Measurements from ENCODE around the gene C3orf20.

C3orf20 gene

DNA sequence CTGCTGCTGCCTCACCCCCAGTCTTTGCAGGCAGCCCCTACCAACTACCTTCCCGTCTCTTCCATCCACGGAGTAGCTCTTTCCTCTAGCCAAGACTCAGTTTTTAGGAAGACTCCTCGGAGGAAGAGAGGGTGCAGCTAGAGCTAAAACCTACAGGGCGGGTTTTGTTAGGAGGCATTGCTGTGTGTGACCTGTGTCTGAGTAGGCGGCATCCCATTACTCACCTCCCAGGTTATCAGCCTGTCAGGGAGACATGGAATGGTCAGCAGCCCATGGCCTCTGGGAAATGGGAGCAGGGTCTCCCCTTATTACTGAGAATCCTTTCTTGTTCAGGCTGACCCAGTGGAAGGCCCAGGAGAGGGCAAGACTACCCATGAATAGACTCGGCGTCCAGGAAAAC, 100.1 kb downstream of the C3orf20 start:
- no peak for DNase-seq (ENCODE audit: low spot score)

DNA sequence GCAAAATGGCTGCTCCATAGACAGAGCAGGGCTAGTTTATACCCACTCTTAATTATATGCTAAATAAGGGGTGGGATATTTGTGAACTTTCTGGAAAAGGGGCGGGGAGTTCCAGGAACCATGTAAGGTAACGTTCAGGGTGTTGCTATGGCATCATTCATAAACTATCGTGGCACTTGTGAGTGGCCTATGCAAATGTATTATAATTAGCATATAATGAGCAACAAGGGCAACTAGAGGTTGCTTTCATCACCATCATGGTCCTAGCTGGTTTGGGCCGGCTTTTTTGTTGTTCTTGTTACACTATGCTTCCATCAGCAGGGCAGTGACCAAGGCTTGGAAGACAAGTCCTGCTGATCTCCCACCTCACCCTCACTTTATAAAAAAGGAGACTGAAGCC, 100.6 kb downstream of the C3orf20 start:
- DNase-seq (ENCODE audit: low spot score), result no peak

DNA sequence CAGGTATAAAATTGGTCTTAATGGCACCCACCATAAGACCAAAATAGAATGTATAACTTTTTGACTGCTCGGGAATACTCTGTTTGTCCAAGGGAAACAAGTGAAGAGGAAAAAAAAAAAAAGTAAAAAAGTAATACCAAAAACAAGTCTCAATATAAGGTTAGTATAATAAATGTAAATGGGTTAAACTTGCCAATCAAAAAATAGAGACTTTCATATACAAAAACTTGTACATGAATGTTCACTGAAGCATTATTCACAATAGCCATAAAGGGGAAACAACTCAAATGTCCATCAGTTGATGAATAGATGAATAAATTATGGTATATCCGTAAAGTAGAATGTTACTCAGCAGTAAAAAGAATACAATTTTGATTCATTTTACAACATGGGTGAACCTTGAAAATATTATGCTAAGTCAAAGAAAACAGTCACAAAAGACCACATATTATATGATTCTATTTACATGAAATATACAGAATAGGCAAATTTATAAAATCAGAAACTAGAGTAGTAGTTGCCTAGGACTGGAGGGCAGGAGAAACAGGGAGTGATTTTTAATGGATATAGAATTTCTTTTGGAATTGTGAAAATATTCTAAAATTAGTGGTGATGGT, 104.2 kb downstream of the C3orf20 start:
- no peak for DNase-seq (ENCODE audit: low spot score)

DNA sequence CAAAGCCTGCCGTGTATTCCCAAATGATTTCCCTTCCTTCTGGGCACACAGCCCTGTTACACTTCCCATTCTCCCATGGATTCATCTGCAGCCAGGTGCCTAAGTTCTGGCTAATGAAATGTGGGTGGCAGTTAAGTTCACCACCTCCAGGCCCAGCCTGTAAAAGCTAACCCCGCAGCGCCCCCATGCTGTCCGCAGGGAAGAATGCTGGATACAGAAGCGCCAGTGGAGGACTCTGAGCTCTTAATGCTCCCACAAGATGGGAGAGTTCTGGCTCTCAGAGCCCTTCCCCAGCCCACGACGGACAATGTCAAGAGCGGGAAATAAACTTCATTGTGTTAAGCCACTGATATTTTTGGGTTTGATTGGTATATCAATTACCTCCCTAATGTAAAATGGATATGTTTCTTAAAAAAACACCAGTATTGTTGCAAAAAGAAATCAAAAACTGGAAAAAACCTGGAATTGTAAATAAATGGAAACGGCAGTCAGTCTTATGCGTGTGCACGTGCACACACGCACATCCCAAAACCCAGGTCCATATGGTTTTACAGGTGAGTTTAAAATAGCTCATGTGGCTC, 106.1 kb downstream of the C3orf20 start:
- peak; percentile 73 for DNase-seq (ENCODE audit: low spot score)

DNA sequence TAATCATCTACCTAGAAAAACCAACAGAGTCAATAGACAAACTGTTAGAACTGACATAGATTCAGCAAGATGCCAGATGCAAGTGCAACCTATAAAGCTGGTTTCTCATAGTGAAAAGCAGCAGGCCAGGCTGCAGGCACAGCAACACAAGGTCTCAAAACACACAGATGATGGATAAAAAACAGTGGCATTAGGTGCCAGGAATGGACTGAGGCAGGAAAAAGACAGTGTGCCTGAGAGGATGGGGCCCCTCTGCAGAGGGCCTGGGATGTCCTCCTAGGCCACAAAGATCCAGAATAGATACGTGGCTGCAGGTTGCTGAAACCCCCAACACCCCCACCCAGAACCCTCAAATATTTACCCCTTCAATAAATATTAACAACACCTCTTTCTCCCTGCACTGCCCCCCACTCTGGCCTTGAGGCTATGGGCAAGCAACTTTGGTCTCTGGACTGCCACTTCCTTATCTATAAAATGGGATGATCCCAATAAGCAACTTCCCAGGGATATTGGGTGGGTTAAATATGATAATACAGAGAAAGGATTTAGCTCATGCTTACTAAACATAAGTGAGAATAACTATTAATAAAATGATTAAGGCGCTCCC, 108.6 kb downstream of the C3orf20 start:
- DNase-seq (ENCODE audit: low spot score), result no peak

DNA sequence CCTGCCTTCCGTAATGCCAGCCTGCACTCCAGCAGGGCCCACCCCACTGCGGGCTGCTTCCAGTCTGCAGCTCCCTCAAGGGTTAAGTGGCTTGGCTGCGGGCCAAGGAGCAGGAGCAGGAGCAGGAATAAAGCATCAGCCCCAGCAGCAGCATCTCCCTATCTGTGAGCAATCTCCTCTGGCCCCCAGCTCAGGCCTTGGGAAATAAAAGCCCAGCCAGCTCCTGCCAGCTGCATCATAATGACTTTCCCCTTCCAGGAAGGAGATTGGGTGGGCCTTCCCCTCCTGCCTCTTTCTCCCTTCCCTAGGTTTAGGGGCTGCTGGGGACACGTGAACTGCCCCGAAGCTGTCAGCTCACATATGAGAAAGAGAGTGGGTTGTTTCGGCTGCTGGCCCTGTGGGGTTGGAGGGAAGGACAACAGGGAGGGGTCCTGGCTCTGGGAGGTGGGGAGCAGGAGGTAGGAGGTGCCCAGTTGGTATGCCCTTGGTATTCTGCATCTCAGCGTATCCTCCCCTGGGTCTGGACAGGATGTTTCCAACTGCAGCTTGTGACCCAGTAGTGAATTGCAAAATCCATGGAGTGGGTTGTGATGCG, 109.2 kb downstream of the C3orf20 start:
- no peak for DNase-seq (ENCODE audit: low spot score)

DNA sequence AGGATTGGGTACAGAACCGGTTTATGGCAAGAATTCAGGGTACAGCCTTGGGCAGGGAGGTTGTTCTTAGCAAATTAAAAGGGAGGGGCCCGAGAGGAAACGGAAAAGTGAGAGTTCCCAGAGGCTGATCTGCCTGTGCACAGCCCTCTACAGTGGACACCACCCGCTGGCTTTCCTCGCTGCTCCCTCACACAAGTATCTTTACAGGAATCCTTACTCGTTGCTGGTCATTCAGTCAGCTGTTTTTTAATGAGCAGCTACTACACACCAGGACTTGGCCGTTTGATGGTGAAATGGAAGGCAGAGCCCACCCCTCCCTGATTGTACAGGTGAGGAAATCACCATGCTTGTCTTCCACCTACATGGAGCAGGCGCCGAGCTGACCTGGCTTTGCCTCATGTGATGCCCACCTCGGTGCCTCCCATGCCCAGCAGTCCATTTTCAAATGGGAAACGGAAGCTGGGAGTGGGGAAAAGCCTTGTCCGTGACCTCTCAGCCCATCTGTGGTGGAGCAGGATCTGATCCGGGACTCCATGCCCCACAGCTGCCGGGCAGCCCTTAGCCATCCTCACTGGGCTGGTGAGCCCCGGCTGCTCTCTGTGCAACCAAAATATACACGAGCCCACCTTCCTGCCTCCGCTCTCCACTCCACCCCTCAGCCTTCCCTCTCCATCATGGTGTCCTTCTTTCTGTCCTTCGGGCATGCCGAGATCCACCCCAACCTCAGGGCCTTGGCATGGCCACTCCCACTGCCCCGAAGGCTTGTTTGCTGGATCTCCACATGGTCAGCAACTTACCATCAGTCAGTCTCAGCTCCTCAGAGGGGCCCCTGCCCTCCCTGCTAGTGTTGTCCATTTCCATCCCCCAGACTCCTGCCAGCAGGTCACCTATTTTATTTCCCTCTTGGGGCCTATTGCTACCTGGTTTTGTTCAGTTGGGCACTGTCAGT, 110.5 kb downstream of the C3orf20 start:
- no peak for DNase-seq (ENCODE audit: low spot score)

DNA sequence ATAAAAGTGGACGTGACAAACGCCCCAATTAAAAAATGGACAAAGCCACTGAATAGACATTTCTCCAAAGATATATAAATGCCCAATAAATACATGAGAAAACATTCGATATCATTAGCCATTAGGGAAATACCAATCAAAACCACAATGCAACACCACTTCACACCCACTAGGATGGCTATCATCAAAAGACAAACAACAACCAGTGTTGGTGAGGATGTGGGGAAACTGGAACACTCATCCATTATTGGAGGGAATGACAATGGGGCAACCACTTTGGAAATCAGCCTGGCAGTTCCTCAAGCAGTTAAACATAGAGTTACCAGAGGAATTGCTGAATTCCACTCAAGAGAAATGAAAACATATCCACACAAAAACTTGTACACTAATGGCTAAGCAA, 111.4 kb downstream of the C3orf20 start:
- DNase-seq (ENCODE audit: low spot score), result no peak

DNA sequence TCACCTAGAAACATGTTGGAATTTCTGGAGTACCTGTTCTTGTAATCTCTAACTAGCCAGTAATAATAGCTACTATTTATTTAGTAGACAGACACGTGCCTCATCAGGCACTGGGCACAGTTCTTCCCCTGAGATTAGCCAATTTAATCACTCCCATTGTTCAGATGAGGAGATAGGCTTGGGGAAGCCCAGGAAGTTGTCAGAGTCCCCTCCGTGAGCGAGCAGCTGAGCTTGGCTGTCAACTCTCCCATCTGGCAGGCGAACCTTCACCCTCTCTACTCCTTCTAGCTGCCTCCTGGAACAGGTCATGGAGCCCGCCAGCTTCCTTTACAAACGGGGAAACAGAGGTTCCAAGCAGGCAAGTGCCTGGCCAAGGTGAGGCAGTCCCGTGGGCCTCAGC, 112.7 kb downstream of the C3orf20 start:
- DNase-seq (ENCODE audit: low spot score), result no peak

DNA sequence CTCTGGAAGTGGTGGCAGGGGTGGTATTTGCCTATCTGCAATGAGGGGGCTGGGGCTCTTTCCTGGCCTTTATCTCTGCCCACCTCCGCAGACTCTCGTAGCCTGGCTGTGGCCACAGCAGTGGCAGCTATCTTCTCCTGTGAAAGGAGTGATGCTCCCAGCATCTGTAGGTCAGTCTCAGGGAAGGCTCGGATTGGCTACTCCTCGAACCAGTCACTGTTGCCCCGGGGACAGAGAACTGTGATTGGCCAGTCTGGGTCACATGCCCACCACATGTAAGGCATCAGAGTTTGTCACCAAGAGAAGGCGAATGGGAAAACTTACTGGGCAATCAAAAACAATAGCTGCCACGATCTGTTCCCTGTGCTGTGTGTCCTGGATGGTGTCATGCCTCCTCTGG, 113.7 kb downstream of the C3orf20 start:
- DNase-seq (ENCODE audit: low spot score), result no peak

DNA sequence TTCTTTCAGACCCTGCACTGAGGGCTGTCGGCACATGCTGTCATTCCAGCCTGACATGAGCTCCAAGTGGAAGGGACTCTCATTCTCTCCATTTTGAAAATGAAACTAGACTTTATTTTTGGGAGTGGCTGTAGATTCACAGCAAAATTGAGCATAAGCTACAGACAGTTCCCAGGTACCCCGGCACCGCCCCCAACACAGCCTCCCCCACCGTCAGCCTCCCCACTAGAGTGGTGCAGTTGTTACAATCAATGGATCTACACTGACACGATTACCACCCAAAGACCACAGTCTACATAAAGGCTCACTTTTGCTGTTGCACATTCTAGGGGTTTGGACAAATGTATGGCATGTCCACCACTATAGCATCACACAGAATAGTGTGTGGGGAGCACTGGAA, 114.3 kb downstream of the C3orf20 start:
- no peak for DNase-seq (ENCODE audit: low spot score)

DNA sequence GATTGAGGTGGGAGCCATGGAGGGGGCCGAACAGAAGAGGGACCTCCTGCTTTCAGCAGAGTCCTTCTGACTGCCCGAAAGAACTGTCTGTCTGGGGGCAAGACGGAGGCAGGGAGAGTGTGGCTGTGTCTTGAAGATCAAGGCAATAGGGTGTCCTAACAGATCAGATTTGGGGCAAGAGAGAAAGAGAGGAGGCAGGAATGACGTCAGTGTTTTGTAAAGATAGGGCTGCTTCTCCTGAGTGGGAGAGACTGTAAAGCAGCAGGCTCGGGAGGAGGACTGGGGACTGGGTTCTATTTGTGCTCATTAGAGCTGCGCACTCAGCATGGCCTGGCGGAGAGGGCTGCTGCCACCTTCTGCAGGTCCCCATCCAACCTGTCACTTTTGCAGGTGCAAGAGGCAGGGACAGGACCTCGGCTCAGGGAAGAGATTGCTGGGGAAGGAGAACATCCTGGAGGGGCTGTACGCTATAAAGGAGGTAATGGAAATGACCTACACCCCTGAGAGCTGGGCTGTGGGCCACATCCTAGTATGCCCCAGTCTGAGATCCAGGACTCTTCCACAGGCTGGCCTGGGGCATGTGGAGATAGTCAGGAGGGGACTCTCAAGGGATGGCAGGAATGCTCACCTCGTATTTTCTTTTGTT, 114.8 kb downstream of the C3orf20 start:
- no peak for DNase-seq (ENCODE audit: low spot score)

DNA sequence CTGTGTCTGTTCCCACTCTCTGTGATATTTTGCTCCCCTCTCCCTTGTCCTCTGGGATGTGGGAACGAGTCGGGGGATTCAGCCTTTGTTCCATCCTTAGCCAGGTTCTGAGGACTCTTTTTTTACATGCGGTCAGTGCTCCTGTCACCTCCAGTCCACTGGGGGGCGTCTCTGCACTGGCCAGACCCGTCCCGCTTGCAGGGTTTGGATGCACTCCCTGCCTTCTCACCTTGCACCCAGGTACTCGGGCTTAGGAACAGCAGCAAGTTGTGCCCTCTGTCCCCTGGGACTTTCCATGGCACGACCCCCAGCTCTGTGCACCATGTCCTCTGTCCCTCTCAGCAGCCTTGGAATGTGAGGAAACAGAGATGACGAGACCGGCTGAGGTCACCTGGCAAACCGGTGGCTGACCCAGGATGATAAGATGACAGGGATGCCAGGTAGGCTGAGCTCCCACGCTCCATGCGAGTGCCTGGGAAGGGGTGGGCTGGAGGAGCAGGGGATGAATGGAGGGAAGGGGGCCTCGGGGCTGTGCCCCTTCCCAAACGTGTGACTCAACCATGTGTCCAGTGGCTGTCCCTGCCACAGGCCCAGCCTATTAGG, 116.5 kb downstream of the C3orf20 start:
- peak; percentile 63 for DNase-seq (ENCODE audit: low spot score)

DNA sequence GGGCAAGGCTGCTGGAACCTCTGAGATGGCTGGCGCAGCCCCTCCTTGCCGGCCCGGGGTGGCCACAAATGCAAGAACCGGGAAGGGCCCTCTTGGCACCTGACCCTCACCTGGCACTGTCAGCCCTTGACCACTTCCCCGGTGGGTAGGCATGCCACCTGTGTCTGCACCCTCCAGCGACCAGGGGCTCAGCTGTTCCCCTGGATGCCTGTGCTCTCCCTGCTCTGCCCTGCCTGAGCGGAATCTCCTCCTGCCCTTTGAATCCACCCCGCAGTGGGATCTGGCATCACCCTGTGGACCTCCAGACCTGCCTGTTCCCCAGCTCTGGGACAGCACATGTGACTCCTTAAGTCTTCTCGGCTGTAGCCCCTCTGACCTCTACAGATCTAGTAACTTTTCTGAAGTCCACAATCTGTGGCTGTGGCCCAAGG, 117.8 kb downstream of the C3orf20 start:
- no peak for DNase-seq (ENCODE audit: low spot score)

DNA sequence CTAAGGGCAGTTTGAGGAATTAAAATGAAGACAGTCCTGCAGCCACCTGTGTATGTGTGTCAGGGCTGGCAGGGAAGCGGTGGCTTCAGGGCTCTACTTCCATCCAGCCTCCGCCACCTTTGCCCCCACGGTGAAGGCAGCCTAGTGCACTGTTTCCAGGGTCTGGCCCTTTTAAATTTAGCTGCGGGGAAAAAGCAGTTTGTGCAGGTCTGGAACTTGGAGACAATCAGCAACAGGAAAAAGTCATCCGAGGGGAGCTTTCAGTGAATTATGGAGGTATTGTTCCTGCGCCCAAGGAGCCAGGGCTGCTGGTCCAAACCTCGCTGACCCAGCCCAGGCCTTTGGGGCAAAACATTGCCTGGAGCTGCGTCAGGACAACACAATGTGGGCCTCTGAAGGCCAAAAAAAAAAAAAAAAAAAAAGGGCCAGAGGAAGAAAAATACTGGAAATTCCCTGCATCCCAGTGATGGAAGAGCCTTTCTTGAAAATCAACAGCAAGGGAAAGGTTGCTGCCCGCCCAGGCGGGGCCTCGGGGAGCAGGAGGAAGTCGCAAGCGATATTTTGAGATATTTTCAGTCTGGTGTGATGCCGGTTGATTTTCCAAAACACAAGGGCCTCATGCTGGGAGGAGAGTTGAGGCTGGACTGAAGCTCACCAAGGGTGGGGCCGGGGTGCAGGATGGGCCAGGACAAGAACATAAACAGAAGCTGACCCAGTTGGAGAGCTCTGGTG, 118.4 kb downstream of the C3orf20 start:
- no peak for DNase-seq (ENCODE audit: low spot score)

DNA sequence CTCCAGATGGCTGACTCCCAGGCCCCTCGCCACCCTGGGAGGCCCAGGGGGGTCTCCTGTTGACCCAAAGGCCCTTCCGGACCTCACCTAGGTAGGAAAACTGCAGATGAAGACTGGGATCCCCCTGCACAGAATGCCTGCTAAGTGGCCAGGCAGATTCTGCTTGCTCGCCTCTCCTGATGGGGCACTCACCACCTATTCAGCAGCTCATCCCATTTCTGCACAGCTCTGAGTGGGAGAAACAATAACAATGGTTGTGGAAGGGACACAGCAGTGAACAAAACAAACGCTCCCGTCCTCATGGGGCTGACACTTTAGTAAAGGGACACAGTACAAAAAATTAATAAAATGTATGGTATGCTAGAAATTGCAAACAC, 118.9 kb downstream of the C3orf20 start:
- DNase-seq (ENCODE audit: low spot score), result no peak

DNA sequence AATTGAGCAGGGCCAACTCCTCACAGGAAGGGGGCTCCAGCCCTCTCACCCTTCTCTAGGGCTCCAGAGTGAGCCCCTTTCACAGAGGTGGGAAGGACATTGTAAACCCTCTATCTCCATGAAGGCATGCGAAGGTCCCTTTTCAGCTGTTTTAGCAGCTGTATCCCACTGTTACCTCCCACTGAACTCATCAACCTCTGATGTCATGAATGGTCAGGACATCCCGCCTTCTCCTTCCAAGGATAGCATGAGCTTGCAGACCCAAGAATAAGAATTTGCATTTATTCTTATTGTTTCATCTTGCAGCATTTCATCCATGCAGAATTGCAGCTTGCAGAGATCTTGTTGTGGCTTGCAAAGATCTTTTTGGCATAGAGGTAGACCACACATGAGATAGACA, 119.5 kb downstream of the C3orf20 start:
- DNase-seq (ENCODE audit: low spot score), result no peak

DNA sequence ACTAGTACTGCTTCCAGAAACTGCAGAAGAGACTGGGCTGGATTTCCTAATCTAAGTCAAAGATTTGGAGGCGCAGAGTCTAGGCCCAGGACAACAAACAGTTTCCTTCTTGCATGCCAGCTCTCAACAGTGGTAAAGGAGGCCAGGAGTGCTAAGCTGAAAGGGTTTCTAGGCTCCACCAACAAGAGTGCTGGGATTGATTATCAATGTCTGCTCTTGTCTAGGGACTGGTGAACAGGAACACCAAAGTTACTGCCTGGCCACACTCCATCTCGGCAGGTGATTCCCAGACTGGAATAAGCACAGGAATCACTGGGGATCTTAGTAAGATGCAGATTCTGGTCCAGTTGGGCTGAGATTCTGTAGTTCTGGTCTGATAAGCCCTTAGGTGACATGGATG, 121.1 kb downstream of the C3orf20 start:
- DNase-seq (ENCODE audit: low spot score), result no peak

DNA sequence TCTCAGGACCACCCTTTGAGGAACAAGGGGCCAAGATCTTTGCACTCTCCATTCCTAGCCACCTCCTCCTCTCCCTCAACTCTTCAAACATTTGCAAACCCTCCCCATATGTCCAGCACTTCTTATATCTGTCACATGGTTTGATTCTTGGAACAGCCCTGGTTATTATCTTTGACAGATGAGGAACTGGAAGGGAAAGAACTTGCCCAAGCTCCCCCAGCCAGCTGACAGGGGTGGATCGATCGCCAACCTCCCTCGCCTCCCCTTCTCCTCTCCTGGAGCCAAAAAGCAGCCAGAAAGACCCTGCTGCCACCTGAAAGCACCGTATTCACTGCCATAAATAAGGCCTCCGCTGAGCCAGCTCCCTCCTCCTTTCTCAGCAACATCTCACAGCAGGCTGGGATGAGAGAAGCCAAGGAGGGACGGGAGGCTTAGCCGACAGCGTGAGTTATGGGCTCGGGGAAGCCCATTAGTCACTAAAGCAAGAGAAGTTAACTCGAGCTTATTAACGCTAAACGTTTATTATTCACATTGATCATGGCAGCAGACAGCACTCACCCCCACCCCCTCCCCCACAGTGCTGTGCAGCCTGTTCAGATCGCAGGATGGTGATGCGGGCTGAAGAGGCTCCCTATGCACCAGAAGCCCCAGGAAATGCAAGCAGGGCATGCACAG, 121.6 kb downstream of the C3orf20 start:
- DNase-seq (ENCODE audit: low spot score), result no peak

DNA sequence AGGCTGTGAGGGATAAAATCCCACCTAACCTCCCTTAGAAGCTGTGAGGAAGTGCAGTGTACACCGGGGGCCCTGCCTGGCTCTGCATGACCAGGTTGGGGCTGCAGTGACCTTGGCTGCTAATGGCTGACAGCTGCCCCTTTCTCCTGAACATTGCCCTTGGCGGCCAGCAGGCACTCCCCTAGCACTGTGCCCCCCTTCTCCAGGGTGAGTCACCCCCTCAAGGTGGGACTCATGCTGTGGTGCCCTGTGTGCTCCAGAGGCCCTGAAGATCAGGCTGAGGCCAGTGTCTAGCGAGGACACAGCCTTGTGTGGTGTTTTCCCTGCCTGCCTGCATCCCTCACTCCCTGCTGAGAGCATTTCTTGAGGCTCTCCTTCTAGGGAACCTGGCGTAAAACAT, 122.8 kb downstream of the C3orf20 start:
- no peak for DNase-seq (ENCODE audit: low spot score)

Data from AG20443 (cell line).